MM.1S (cell line): ENCODE data around the gene ZNF775.

Experiments used
- DNase-seq: peaks from one replicate; pipeline ENCODE4 v3.0.0-alpha.2; 2015
- H2AFZ ChIP-seq: fragments of 300-600 bp; sonication (generic); 2 replicates; pipeline ENCODE4 v1.6.0; 2016; ENCODE audit warnings: antibody characterized with exemption, low read length
- H3F3A ChIP-seq: fragments of 300-600 bp; sonication (generic); 2 replicates; pipeline ENCODE4 v1.6.1; 2016; ENCODE audit warnings: mild to moderate bottlenecking, antibody characterized with exemption, low read length, moderate library complexity, mixed read lengths; ENCODE audit not compliant: insufficient read depth
- H3K27ac ChIP-seq: fragments of 300-600 bp; sonication (generic); 2 replicates; pipeline ENCODE4 v1.5.1; 2016; ENCODE audit warnings: mild to moderate bottlenecking, low read length
- H3K27me3 ChIP-seq: fragments of 300-600 bp; sonication (generic); replicated peaks from 2 replicates; pipeline ENCODE4 v1.6.0; 2016; ENCODE audit warnings: low read length; ENCODE audit not compliant: insufficient read depth
- H3K36me3 ChIP-seq: fragments of 300-600 bp; sonication (generic); replicated peaks from 2 replicates; pipeline ENCODE4 v1.6.1; 2016; ENCODE audit warnings: mild to moderate bottlenecking, low read length, mixed read lengths; ENCODE audit not compliant: insufficient read depth
- H3K4me1 ChIP-seq: fragments of 300-600 bp; sonication (generic); 2 replicates; pipeline ENCODE4 v1.6.1; 2016; ENCODE audit warnings: low read length, mixed read lengths
- H3K4me2 ChIP-seq: fragments of 300-600 bp; sonication (generic); 2 replicates; pipeline ENCODE4 v1.6.0; 2016; ENCODE audit warnings: low read depth, low read length
- H3K4me3 ChIP-seq: fragments of 300-600 bp; sonication (generic); 2 replicates; pipeline ENCODE4 v1.5.1; 2016; ENCODE audit warnings: low read length, mixed read lengths
- H3K79me2 ChIP-seq: fragments of 300-600 bp; sonication (generic); 2 replicates; pipeline ENCODE4 v1.6.1; 2016; ENCODE audit warnings: mixed run types, low read length, mixed read lengths
- H3K9ac ChIP-seq: fragments of 300-600 bp; sonication (generic); 2 replicates; pipeline ENCODE4 v1.6.1; 2016; ENCODE audit warnings: low read length, mixed read lengths
- H3K9me2 ChIP-seq: fragments of 300-600 bp; sonication (generic); replicated peaks from 2 replicates; pipeline ENCODE4 v1.6.1; 2016; ENCODE audit warnings: mild to moderate bottlenecking, low read length, mixed read lengths; ENCODE audit not compliant: insufficient read depth
- H3K9me3 ChIP-seq: fragments of 300-600 bp; sonication (generic); replicated peaks from 2 replicates; pipeline ENCODE4 v1.6.1; 2016; ENCODE audit warnings: mild to moderate bottlenecking, low read length, mixed read lengths; ENCODE audit not compliant: insufficient read depth
- H4K20me1 ChIP-seq: fragments of 300-600 bp; sonication (generic); 2 replicates; pipeline ENCODE4 v1.6.1; 2016; ENCODE audit warnings: mild to moderate bottlenecking, low read length, moderate library complexity, mixed read lengths; ENCODE audit not compliant: insufficient read depth
- CTCF ChIP-seq: fragments of 300-600 bp; sonication (generic); IDR thresholded peaks from 2 replicates; pipeline ENCODE4 v1.5.1; 2016; ENCODE audit warnings: antibody characterized with exemption, low read length, mixed read lengths
- EZH2 ChIP-seq: fragments of 300-600 bp; sonication (generic); optimal IDR thresholded peaks from 2 replicates; pipeline ENCODE3; 2017; ENCODE audit warnings: low read depth, mild to moderate bottlenecking, antibody characterized with exemption, low read length, mixed read lengths
- EZH2phosphoT487 ChIP-seq: fragments of 300-600 bp; sonication (generic); IDR thresholded peaks from 2 replicates; pipeline ENCODE4 v1.6.1; 2018; ENCODE audit warnings: antibody characterized with exemption, low read length

ZNF775 gene

GRCh38 chr7:150332852-150333635 is 46.1 kb upstream of the ZNF775 start:
- DNase-seq: no peak
- H3K9ac ChIP-seq: no peak overlapping the region
- no peaks in the 10 kb centered on the region for H3K9me3 ChIP-seq
- no peak overlapping the region for H3K4me2 ChIP-seq
- no peak overlapping the region for H3K4me3 ChIP-seq
- TF ChIP-seq EZH2phosphoT487 (no peak), EZH2 (no peak), CTCF (no peak)
- no peaks in the 10 kb centered on the region for H3K9me2 ChIP-seq
- no peak overlapping the region for H3K27ac ChIP-seq
- H3K4me1 ChIP-seq: no peaks in the 10 kb centered on the region
- H2AFZ ChIP-seq: no peak overlapping the region
- no peaks in the 10 kb centered on the region for H3K27me3 ChIP-seq
- H3F3A ChIP-seq: no peaks in the 10 kb centered on the region
- H3K79me2 ChIP-seq: no peaks in the 10 kb centered on the region
- H3K36me3 ChIP-seq: no peaks in the 10 kb centered on the region
- H4K20me1 ChIP-seq: no peaks in the 10 kb centered on the region

GRCh38 chr7:150333659-150334058 is 45.5 kb upstream of the ZNF775 start:
- no peak for DNase-seq
- H3K4me1 ChIP-seq: no peaks in the 10 kb centered on the region
- H3K9me3 ChIP-seq: no peaks in the 10 kb centered on the region
- H3K79me2 ChIP-seq: no peaks in the 10 kb centered on the region
- H3K36me3 ChIP-seq: no peaks in the 10 kb centered on the region
- H3K4me3 ChIP-seq: no peak overlapping the region
- H3K27me3 ChIP-seq: no peaks in the 10 kb centered on the region
- TF ChIP-seq CTCF: no peak
- TF ChIP-seq EZH2phosphoT487: no peak
- TF ChIP-seq EZH2: no peak
- H2AFZ ChIP-seq: no peak overlapping the region
- H3K9me2 ChIP-seq: no peaks in the 10 kb centered on the region
- no peak overlapping the region for H3K27ac ChIP-seq
- H3K9ac ChIP-seq: no peak overlapping the region
- H4K20me1 ChIP-seq: no peaks in the 10 kb centered on the region
- no peaks in the 10 kb centered on the region for H3F3A ChIP-seq
- no peak overlapping the region for H3K4me2 ChIP-seq

- H4K20me1 ChIP-seq: no peaks in the 10 kb centered on the region
- H3K27me3 ChIP-seq: no peaks in the 10 kb centered on the region
- H3K79me2 ChIP-seq: no peaks in the 10 kb centered on the region
- no peak overlapping the region for H3K9ac ChIP-seq
- H3F3A ChIP-seq: no peaks in the 10 kb centered on the region
- H3K27ac ChIP-seq: no peak overlapping the region
- no peak for DNase-seq
- H3K9me2 ChIP-seq: no peaks in the 10 kb centered on the region
- no peak overlapping the region for H3K4me3 ChIP-seq
- H3K4me2 ChIP-seq: no peak overlapping the region
- H3K36me3 ChIP-seq: no peaks in the 10 kb centered on the region
- no peak overlapping the region for H2AFZ ChIP-seq
- H3K4me1 ChIP-seq: no peaks in the 10 kb centered on the region
- TF ChIP-seq CTCF (no peak), EZH2 (no peak), EZH2phosphoT487 (no peak)
- no peaks in the 10 kb centered on the region for H3K9me3 ChIP-seq
Observed at GRCh38 chr7:150334108-150334507, 45.0 kb upstream of the ZNF775 start.
